Endothelial cell of umbilical vein (primary cell): ENCODE results near the gene AJAP1.

Source experiments
- CTCF ChIP-seq, 2 donors: IDR thresholded peaks; 1 replicate in 1 of 2; 2 replicates in 1 of 2; pipeline ENCODE4 v1.5.1; 2011; ENCODE audit warnings: low read length in 2 of 2, mild to moderate bottlenecking in 2 of 2, moderate library complexity in 2 of 2, control low read depth in 1 of 2, inconsistent platforms in 1 of 2, low read depth in 1 of 2; ENCODE audit not compliant: insufficient read depth in 1 of 2; ENCODE audit errors: extremely low read depth in 1 of 2
- JUN ChIP-seq: IDR thresholded peaks from 2 replicates; pipeline ENCODE4 v1.6.1; 2011; ENCODE audit warnings: borderline replicate concordance, low read depth; ENCODE audit not compliant: insufficient read length, insufficient read depth
- MYC ChIP-seq: IDR thresholded peaks from one replicate; pipeline ENCODE4 v1.6.1; 2011; ENCODE audit warnings: mild to moderate bottlenecking, low read depth, low read length
- POLR2A ChIP-seq: IDR thresholded peaks from 2 replicates; pipeline ENCODE4 v1.6.1; 2012; ENCODE audit warnings: low read depth, mild to moderate bottlenecking, control low read depth, low read length
- POLR2AphosphoS5 ChIP-seq: IDR thresholded peaks from 2 replicates; pipeline ENCODE4 v1.6.1; 2012; ENCODE audit warnings: low read depth, mild to moderate bottlenecking, control low read depth, low read length, moderate library complexity; ENCODE audit not compliant: insufficient read depth

GRCh38 chr1:4636186-4636585, 18.2 kb upstream of the AJAP1 start:
- TF ChIP-seq POLR2A (no peak), POLR2AphosphoS5 (no peak), CTCF (IDR thresholded peaks at IDR 0.05; ENCODE audit: extremely low read depth in 1 of 2, insufficient read depth in 1 of 2, low read depth in 1 of 2, low read length in 2 of 2) (no peak), MYC (no peak), JUN (no peak)
